ENCODE measurements around the gene TNFSF11. TPM values are rescaled to one million over a fixed set of nuclear protein-coding genes. Genes with fewer than 3 reads are reported as not detected.
A peak's percentile ranks its signal among the peaks of the same experiment; 100 is the strongest.

The TNFSF11 gene
- polyA plus RNA-seq, 3 donors, result not detected

- H3K36me3 Mint-ChIP-seq, result no peaks in the 10 kb centered on the region
- Histone ChIP-seq H3K36me3 (replicated peaks in 1 of 2; ENCODE audit: control insufficient read depth in 1 of 2, insufficient read depth in 2 of 2, low read length in 2 of 2) (no peaks in the 10 kb centered on the region), H3K4me1 (ENCODE audit: control insufficient read depth in 1 of 2, insufficient read depth in 2 of 2, low read length in 2 of 2) (no peaks in the 10 kb centered on the region), H4K20me1 (ENCODE audit: insufficient read depth, low read length) (no peaks in the 10 kb centered on the region), H3K4me3 (replicated peaks in 1 of 3; ENCODE audit: low read depth in 2 of 3, low read length in 3 of 3) (no peak overlapping the region), H2AFZ (ENCODE audit: insufficient read depth, low read depth, low read length, poor library complexity, severe bottlenecking) (no peak overlapping the region), H3K79me2 (ENCODE audit: insufficient read depth, low read length) (no peaks in the 10 kb centered on the region), H3K27ac (ENCODE audit: low read depth in 1 of 2, low read length in 2 of 2) (no peak overlapping the region), H3K4me2 (replicated peaks; ENCODE audit: extremely low read depth, low read length, poor library complexity, severe bottlenecking) (no peak overlapping the region), H3K9ac (ENCODE audit: insufficient read depth, low read length, poor library complexity, severe bottlenecking) (no peak overlapping the region), H3K9me3 (replicated peaks in 1 of 2; ENCODE audit: control insufficient read depth in 1 of 2, insufficient read depth in 1 of 2, low read length in 2 of 2) (peaks cover 0 to 6% of the 10 kb centered on the region in 2 donors), H3K27me3 (ENCODE audit: control insufficient read depth in 2 of 2, insufficient read depth in 2 of 2, low read length in 2 of 2) (no peaks in the 10 kb centered on the region)
- DNase-seq, result no peak
- no peak for TF ChIP-seq CTCF (IDR thresholded peaks at IDR 0.05)
- H3K27ac Mint-ChIP-seq, result peak overlapping the region in 1 of 7 donors; percentile 11
- peaks cover 2 to 8% (median 7%) of the 10 kb centered on the region in 7 donors for H3K9me3 Mint-ChIP-seq
- no peak overlapping the region for H3K4me3 Mint-ChIP-seq
- H3K4me1 Mint-ChIP-seq, result peaks cover 4% of the 10 kb centered on the region
- intact Hi-C loops (cut with micrococcal nuclease), result no loop called here
- no CpG with 5 or more reads among the region's 1 CpG for WGBS (ENCODE audit: insufficient coverage)
- H3K27me3 Mint-ChIP-seq (ENCODE audit: low read depth in 3 of 3), result peaks cover 0 to 6% (median 2%) of the 10 kb centered on the region in 3 donors
Observed at GRCh38 chr13:42645717-42646116, 71.8 kb downstream of the TNFSF11 start.

DNA sequence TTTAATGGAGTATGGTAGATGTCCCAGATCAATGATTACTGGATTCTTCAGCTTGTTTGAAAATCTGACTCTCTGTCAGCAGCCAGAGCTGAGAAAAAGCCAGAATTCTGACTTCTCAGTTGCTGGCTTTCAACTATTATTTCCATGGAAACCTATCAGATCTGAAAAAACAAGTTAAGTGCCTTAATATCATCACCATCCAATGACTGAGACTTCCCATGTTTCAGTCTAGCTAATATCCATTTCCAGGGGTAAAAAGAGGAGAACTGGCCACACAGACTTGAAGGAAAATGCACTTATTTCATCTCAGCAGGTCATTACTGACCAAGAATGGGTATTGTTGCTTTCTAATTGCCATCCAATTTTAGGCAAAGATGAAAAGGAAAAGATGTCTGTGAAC lies 75.2 kb downstream of the TNFSF11 start:
- no peak for TF ChIP-seq CTCF (IDR thresholded peaks at IDR 0.05)
- no peaks in the 10 kb centered on the region for H3K36me3 ChIP-seq (replicated peaks in 1 of 2; ENCODE audit: control insufficient read depth in 1 of 2, insufficient read depth in 2 of 2, low read length in 2 of 2)
- intact Hi-C loops (cut with micrococcal nuclease), result no loop called here
- H3K4me1 ChIP-seq (ENCODE audit: control insufficient read depth in 1 of 2, insufficient read depth in 2 of 2, low read length in 2 of 2), result no peaks in the 10 kb centered on the region
- H3K4me2 ChIP-seq (replicated peaks; ENCODE audit: extremely low read depth, low read length, poor library complexity, severe bottlenecking), result no peak overlapping the region
- H3K27ac ChIP-seq (ENCODE audit: low read depth in 1 of 2, low read length in 2 of 2), result no peak overlapping the region
- H2AFZ ChIP-seq (ENCODE audit: insufficient read depth, low read depth, low read length, poor library complexity, severe bottlenecking), result no peak overlapping the region
- H3K4me3 ChIP-seq (replicated peaks in 1 of 3; ENCODE audit: low read depth in 2 of 3, low read length in 3 of 3), result no peak overlapping the region
- peaks cover 0 to 2% of the 10 kb centered on the region in 2 donors for H3K27me3 ChIP-seq (ENCODE audit: control insufficient read depth in 2 of 2, insufficient read depth in 2 of 2, low read length in 2 of 2)
- peaks cover 0 to 2% (median 1%) of the 10 kb centered on the region in 7 donors for H3K9me3 Mint-ChIP-seq
- peaks cover 2 to 8% (median 6%) of the 10 kb centered on the region in 3 donors for H3K27me3 Mint-ChIP-seq (ENCODE audit: low read depth in 3 of 3)
- H3K79me2 ChIP-seq (ENCODE audit: insufficient read depth, low read length), result no peaks in the 10 kb centered on the region
- H4K20me1 ChIP-seq (ENCODE audit: insufficient read depth, low read length), result no peaks in the 10 kb centered on the region
- peaks cover 4% of the 10 kb centered on the region for H3K4me1 Mint-ChIP-seq
- no peak overlapping the region for H3K4me3 Mint-ChIP-seq
- no peaks in the 10 kb centered on the region for H3K36me3 Mint-ChIP-seq
- no peaks in the 10 kb centered on the region for H3K9me3 ChIP-seq (replicated peaks in 1 of 2; ENCODE audit: control insufficient read depth in 1 of 2, insufficient read depth in 1 of 2, low read length in 2 of 2)
- H3K27ac Mint-ChIP-seq, result no peak overlapping the region
- no peak for DNase-seq
- H3K9ac ChIP-seq (ENCODE audit: insufficient read depth, low read length, poor library complexity, severe bottlenecking), result no peak overlapping the region
